NCI-H2081 treated with DMSO at 0.1 percent for 48 hours (cell line): ENCODE results near the gene ASB18.

Experiments
- DNase-seq: peaks from one replicate; lab custom pipeline; 2025; lab: John Stamatoyannopoulos, UW

The ASB18 gene

GRCh38 chr2:236205867-236206645 lies 58.1 kb downstream of the ASB18 start:
- DNase-seq = no peak

GRCh38 chr2:236204953-236205352 lies 59.3 kb downstream of the ASB18 start:
- no peak for DNase-seq

DNA sequence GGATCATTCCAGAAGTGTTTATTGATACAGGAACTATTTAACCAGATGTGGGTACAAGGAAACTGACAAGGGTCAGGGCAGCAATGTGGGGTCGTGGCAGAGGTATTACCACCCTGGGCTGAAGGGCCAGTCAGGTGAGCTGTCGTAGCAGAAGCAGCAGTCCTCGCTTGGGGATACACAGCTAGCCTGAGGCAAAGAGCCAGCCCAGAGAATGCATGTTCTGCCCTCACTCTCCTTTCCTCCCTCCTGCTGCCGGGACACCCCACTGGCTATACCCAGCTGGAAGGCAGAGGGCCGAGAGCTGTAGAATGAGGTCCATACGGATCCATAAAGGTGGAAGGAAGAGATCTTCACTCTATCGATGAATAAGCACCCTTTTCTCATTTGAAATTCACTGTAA lies 63.8 kb downstream of the ASB18 start:
- no peak for DNase-seq

GRCh38 chr2:236196366-236196765 lies 67.8 kb downstream of the ASB18 start:
- DNase-seq = no peak

DNA sequence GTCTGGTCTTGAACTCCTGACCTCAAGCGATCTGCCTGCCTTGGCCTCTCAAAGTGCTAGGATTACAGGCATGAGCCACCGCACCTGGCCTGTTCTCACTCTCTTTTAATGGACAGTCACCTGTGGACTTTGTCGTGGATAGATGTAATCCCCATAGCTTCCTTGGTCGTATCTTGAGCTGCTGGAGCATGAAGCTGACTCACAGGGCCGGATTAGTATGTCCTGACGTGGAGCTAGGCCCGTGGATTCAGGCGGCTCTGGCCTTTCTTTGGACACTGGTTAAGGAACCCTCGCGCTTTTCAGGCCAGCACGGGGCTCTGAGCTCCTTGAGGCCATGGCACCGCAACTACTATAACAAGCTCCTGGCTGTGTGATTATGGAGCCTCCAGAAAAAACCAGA lies 68.5 kb downstream of the ASB18 start:
- DNase-seq = no peak

DNA sequence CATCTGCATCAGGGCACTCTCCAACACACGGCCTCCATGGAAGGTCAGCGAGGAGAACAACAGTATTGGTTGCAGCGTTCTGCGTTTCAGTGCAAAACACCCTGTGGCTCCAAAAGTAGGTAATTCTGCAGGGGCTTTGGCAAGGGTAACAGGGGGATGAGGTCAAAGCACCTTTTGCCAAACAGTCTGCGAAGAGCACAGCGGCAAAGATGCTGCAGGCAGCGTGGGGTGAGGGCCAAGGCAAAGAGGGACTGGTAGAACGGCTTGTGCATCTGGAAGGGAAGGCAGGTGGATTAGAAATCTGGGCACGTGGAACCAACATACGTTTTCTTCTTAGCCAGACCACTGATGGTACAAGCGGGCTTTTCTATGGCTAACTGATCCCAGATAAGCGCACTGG lies 69.4 kb downstream of the ASB18 start:
- no peak for DNase-seq

- DNase-seq = no peak
Observed at GRCh38 chr2:236193026-236193425, 71.2 kb downstream of the ASB18 start.

DNA sequence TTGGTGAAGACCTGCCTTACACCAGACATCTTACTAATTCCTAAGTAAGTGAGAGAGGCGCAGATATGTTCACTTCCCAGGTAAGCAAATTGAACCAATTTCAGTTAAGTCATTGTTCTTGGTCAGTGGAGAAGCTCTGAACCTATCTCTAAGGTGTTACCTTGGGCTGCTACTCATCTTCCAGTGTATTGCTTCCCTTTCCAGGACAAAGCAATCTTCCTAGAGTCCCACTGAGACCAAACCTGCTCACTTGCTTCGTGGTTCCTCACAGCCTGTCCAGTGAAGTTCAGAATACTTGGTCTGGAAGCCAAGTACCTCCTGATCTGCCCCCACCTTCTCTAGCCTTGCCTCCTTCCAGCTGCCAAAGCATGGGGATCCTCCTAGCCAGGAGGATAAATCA lies 73.5 kb downstream of the ASB18 start:
- no peak for DNase-seq

DNA sequence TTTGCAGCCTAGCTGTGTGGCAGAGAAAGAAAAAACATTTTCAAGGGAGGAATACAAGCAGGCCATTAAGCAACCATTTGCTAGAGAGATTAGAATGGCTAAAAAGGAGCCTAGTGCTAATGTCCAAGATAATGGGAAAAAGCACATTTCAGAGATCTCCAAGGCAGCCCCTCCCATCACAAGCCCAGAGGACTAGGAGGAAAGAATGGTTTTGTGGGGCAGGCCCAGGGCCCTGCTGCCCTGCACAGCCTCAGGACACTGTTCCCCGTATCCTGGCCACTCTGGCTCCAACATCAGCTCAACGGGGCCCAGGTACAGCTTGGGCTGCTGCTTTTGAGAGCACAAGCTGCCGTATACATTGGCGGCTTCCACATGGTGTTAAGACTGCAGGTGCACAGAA lies 79.5 kb downstream of the ASB18 start:
- DNase-seq = no peak

DNA sequence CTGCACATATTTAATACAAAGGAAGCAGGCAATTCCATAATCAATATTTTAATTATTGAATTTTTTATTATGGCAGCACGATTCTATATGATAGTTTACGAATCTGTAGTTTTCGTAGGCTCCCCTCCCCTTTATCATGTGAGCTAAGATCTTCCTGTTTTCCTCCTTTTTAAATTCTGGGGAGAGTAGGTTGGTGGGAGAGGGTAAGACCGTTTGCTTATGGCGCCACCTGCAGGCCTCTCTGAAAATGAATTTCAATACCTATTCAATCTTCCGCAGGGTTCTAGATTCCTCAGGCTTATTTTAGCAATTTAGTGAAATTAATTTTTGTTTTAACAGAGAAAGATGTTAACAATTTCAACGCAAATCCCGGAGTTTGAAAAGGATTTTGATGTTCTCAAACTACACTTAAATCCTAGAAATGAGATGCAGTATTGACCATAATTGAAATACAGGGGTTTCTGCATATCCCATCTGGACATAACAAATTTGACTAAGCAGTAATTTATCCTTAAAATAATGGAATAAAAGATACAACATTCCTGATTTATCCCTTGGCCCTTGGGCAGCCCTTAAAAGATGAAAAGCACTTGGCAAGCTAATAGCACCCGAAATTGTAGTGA lies 83.3 kb downstream of the ASB18 start:
- DNase-seq = peak; percentile 31

- DNase-seq = no peak
Observed at GRCh38 chr2:236180076-236180816, 84.0 kb downstream of the ASB18 start.

DNA sequence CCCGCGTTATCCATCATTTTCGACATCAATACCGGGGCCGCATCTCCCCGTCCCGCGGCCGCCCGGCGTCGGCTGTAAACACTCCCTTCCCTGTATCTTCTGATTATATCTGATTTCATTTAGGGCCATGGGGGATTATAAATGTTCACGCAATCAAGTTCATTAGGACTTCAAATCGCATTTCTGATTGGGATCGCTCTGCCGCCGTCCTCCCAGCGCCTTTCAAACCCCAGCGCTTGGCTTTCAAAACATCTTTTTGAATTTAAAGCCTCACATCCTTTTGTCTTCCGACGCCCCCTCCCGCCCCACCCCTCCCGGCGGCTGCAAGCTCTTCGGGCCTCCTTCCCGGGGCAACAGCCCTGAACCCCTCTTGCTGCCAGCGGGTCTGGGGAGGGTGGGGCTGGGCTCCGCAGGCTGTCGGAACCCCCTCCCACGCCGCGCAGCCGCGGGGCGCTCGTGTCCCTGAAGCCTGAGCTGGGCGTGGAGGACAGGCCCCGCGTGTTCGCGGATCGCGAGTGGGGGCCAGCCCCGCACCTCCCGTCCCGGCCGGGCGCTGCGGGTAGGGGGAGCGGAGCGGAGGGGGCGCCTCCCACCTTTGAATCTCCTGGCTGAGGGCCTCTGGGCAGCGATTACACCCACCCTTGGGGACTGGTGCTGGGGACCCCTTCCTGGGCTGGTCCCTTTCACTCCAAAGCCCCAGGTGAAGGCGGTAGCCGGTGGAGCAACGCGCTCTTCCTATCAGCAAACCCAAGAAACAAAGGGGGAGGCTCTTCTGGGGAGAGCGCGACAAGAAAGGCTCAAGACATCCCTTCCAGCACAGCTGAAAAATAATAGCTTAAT lies 84.8 kb downstream of the ASB18 start:
- no peak for DNase-seq

DNA sequence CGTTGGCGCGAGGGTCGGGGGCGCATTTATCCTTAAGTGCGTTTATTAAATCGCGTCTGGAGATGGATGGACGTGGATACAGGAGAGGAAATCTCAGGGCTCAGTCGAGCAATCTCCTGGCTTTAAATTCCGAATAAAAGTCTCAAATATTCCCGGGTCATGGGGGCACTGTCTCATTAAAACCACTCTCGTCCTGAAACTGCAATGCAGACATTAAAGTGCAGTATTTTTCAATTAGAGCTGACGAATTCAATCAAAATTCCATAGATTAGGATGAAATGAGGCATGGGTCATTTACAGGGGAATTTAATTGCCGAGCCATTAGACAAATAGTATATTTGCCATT lies 85.3 kb downstream of the ASB18 start:
- no peak for DNase-seq

GRCh38 chr2:236177967-236178889 lies 86.0 kb downstream of the ASB18 start:
- DNase-seq = no peak

GRCh38 chr2:236177604-236177966 lies 86.6 kb downstream of the ASB18 start:
- DNase-seq = no peak

GRCh38 chr2:236176951-236177350 lies 87.3 kb downstream of the ASB18 start:
- no peak for DNase-seq

GRCh38 chr2:236176417-236176816 lies 87.8 kb downstream of the ASB18 start:
- DNase-seq = no peak

GRCh38 chr2:236175548-236176150 lies 88.6 kb downstream of the ASB18 start:
- no peak for DNase-seq

DNA sequence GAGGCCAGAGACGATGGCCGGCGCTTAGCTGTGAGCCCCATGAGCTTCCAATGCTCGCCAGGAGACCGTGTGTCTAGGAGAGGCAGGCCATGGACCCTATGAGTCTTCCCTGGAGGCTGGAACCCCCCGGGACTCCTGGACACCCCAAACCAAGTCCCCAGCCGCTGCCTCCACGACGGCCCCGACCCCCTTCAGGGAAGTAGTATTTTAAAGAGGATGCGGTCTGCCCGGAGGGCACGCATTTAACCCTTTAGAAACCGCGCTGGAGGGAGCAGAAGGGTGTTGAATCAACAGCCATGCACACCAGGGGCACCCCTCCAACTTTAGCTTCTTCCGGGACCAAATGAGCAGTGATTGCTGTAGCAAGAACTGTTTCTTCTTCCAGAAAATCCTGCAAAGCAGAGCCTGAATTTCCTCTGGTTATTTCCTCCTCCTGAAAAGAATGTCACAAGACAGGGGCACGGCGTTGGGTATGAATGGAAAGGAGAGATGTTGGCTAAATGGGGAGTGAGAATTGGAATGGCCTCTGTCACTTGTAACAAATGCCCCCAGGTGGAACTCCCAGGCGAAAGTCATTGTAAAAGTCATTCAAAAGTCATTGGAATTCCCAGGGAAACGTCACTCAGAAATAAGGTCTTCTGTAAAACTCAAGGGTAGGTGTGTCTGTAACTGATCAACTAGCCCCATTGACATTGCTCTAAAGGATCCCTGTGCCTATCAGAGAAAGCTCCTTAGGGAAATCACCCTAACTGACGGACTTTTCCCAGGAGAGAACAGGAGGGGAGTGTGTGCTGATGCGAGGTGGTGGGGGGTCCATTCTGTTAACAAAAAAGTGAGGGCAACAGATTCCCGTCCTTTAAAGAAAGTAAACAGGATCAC lies 90.2 kb downstream of the ASB18 start:
- DNase-seq = no peak
